OCI-LY3 (cell line): ENCODE measurements around the gene ZNF764.
"Not testable (repeated sequence)": the region's sequence is repeated elsewhere in the genome, so short reads cannot be mapped to it uniquely, and the experiment has no call there.

Experiments
- EZH2phosphoT487 ChIP-seq: fragments of 200-600 bp; shearing (Covaris generic); IDR thresholded peaks from 2 replicates; pipeline ENCODE4 v1.6.1; 2018; ENCODE audit warnings: antibody characterized with exemption, mixed run types, low read depth
- TF ChIP-seq, protein P1 (sequence below): fragments of 200-600, 300-600 bp; sonication (generic); IDR thresholded peaks from 2 replicates; pipeline ENCODE4 v1.5.1; 2014; ENCODE audit warnings: antibody characterized with exemption, low read length, low read depth

DNA sequence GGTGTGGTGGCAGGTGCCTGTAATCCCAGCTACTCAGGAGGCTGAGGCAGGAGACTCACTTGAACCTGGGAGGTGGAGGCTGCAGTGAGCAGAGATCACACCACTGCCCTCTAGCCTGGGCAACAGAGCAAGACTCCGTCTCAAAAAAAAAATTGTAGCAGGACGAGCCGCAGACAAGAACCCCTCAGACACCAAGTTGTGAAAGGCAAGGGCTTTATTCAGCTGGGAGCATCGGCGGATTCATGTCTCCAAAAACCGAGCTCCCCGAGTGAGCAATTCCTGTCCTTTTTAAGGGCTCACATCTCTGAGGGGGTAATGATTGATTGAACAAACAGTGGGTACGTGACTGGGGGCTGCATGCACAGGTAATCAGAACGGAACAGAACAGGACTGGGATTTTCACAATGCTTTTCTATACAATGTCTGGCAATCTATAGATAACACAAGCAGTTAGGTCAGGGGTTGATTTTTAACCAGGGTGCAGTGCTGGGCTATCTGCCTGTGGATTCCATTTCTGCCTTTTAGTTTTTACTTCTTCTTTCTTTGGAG, 17.2 kb downstream of the ZNF764 start:
- TF ChIP-seq, protein P1, sequence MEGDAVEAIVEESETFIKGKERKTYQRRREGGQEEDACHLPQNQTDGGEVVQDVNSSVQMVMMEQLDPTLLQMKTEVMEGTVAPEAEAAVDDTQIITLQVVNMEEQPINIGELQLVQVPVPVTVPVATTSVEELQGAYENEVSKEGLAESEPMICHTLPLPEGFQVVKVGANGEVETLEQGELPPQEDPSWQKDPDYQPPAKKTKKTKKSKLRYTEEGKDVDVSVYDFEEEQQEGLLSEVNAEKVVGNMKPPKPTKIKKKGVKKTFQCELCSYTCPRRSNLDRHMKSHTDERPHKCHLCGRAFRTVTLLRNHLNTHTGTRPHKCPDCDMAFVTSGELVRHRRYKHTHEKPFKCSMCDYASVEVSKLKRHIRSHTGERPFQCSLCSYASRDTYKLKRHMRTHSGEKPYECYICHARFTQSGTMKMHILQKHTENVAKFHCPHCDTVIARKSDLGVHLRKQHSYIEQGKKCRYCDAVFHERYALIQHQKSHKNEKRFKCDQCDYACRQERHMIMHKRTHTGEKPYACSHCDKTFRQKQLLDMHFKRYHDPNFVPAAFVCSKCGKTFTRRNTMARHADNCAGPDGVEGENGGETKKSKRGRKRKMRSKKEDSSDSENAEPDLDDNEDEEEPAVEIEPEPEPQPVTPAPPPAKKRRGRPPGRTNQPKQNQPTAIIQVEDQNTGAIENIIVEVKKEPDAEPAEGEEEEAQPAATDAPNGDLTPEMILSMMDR = not testable (repeated sequence)
- TF ChIP-seq EZH2phosphoT487 = not testable (repeated sequence)
